Ectodermal cell (in vitro differentiated cells): Measurements from ENCODE around the gene PDK2.

Experiments used
- H3K27ac ChIP-seq: 2 replicates; pipeline ENCODE4 v1.7.0; 2013; ENCODE audit warnings: mild to moderate bottlenecking, low read depth, low read length; ENCODE audit not compliant: insufficient read depth, poor library complexity, severe bottlenecking
- H3K27me3 ChIP-seq: 2 replicates; pipeline ENCODE4 v1.7.0; 2013; ENCODE audit warnings: mild to moderate bottlenecking, low read length; ENCODE audit not compliant: insufficient read depth, control insufficient read depth, poor library complexity, severe bottlenecking
- H3K36me3 ChIP-seq: one replicate; pipeline ENCODE4 v1.7.0; 2013; ENCODE audit warnings: low read length; ENCODE audit not compliant: control insufficient read depth, insufficient read depth
- H3K4me1 ChIP-seq: one replicate; pipeline ENCODE4 v1.7.0; 2013; ENCODE audit warnings: low read length; ENCODE audit not compliant: control insufficient read depth, insufficient read depth
- H3K4me3 ChIP-seq: 2 replicates; pipeline ENCODE4 v1.7.0; 2013; ENCODE audit warnings: low read depth, low read length, control low read depth; ENCODE audit not compliant: insufficient read depth
- H3K9me3 ChIP-seq: 2 replicates; pipeline ENCODE4 v1.7.0; 2013; ENCODE audit warnings: mild to moderate bottlenecking, low read length, moderate library complexity; ENCODE audit not compliant: control insufficient read depth
- WGBS, 2 experiments: methylation state at CpG; one replicate each; pipeline ENCODE4 v1.1.7; 2013; ENCODE audit warnings: missing lambda C conversion rate in 2 of 2; 5-methylcytosine and 5-hydroxymethylcytosine counted together

Gene PDK2

GRCh38 chr17:50065056-50065455 lies 30.1 kb upstream of the PDK2 start:
- Histone ChIP-seq H3K4me3 (no peak overlapping the region), H3K27me3 (no peaks in the 10 kb centered on the region), H3K27ac (no peak overlapping the region), H3K4me1 (no peaks in the 10 kb centered on the region), H3K9me3 (no peaks in the 10 kb centered on the region), H3K36me3 (no peaks in the 10 kb centered on the region)
- WGBS, 2 experiments: 89 to 93% methylated on average over 2 to 3 of the region's 3 CpGs

- Histone ChIP-seq H3K4me1 (no peaks in the 10 kb centered on the region), H3K36me3 (no peaks in the 10 kb centered on the region), H3K9me3 (no peaks in the 10 kb centered on the region), H3K27me3 (no peaks in the 10 kb centered on the region), H3K27ac (no peak overlapping the region), H3K4me3 (no peak overlapping the region)
- 93 to 95% methylated on average over 2 of the region's 2 CpGs for WGBS, 2 experiments
Measured at GRCh38 chr17:50066995-50067394, 28.2 kb upstream of the PDK2 start.

- no peaks in the 10 kb centered on the region for H3K4me1 ChIP-seq
- H3K27ac ChIP-seq: no peak overlapping the region
- no peak overlapping the region for H3K4me3 ChIP-seq
- H3K9me3 ChIP-seq: no peaks in the 10 kb centered on the region
- H3K36me3 ChIP-seq: no peaks in the 10 kb centered on the region
- WGBS, 2 experiments: 92 to 94% methylated on average over 13 of the region's 13 CpGs
- H3K27me3 ChIP-seq: no peaks in the 10 kb centered on the region
Measured at GRCh38 chr17:50067996-50068395, 27.2 kb upstream of the PDK2 start.

- H3K36me3 ChIP-seq: no peaks in the 10 kb centered on the region
Measured at GRCh38 chr17:50070908-50071680, 24.1 kb upstream of the PDK2 start.

GRCh38 chr17:50071692-50072091 lies 23.5 kb upstream of the PDK2 start:
- Histone ChIP-seq H3K9me3 (no peaks in the 10 kb centered on the region), H3K36me3 (no peaks in the 10 kb centered on the region), H3K4me1 (peaks cover 5% of the 10 kb centered on the region), H3K4me3 (no peak overlapping the region), H3K27me3 (peaks cover 11% of the 10 kb centered on the region), H3K27ac (no peak overlapping the region)
- WGBS, 2 experiments: 75 to 78% methylated on average over 6 of the region's 6 CpGs

More at GRCh38 chr17:50070908-50071680, 24.1 kb upstream of the PDK2 start:
- no peaks in the 10 kb centered on the region for H3K4me1 ChIP-seq
- no peak overlapping the region for H3K27ac ChIP-seq
- 96 to 97% methylated on average over 16 of the region's 16 CpGs for WGBS, 2 experiments
- H3K9me3 ChIP-seq: no peaks in the 10 kb centered on the region
- H3K4me3 ChIP-seq: no peak overlapping the region
- peaks cover 6% of the 10 kb centered on the region for H3K27me3 ChIP-seq

- Histone ChIP-seq H3K27me3 (peaks cover 12% of the 10 kb centered on the region), H3K36me3 (no peaks in the 10 kb centered on the region)
- 86 to 93% methylated on average over 3 of the region's 3 CpGs for WGBS, 2 experiments
Measured at GRCh38 chr17:50072130-50072529, 23.0 kb upstream of the PDK2 start.

GRCh38 chr17:50072925-50073324 lies 22.2 kb upstream of the PDK2 start:
- WGBS, 2 experiments: 94 to 96% methylated on average over 1 of the region's 1 CpG
- H3K4me3 ChIP-seq: no peak overlapping the region
- no peak overlapping the region for H3K27ac ChIP-seq
- H3K27me3 ChIP-seq: peaks cover 14% of the 10 kb centered on the region
- H3K4me1 ChIP-seq: peaks cover 5% of the 10 kb centered on the region
- H3K9me3 ChIP-seq: no peaks in the 10 kb centered on the region
- no peaks in the 10 kb centered on the region for H3K36me3 ChIP-seq

More at GRCh38 chr17:50072130-50072529, 23.0 kb upstream of the PDK2 start:
- H3K4me3 ChIP-seq: no peak overlapping the region
- H3K4me1 ChIP-seq: peaks cover 5% of the 10 kb centered on the region
- no peaks in the 10 kb centered on the region for H3K9me3 ChIP-seq
- no peak overlapping the region for H3K27ac ChIP-seq

- Histone ChIP-seq H3K27me3 (peaks cover 14% of the 10 kb centered on the region), H3K4me3 (no peak overlapping the region)
- WGBS, 2 experiments: 88 to 94% methylated on average over 6 of the region's 6 CpGs
Measured at GRCh38 chr17:50074227-50074626, 20.9 kb upstream of the PDK2 start.

GRCh38 chr17:50075446-50076032 lies 19.6 kb upstream of the PDK2 start:
- H3K4me3 ChIP-seq: no peak overlapping the region
- H3K9me3 ChIP-seq: no peaks in the 10 kb centered on the region
- 94 to 95% methylated on average over 16 of the region's 16 CpGs for WGBS, 2 experiments
- no peaks in the 10 kb centered on the region for H3K36me3 ChIP-seq
- H3K4me1 ChIP-seq: peaks cover 5% of the 10 kb centered on the region
- H3K27me3 ChIP-seq: peaks cover 14% of the 10 kb centered on the region
- no peak overlapping the region for H3K27ac ChIP-seq

More at GRCh38 chr17:50074227-50074626, 20.9 kb upstream of the PDK2 start:
- H3K27ac ChIP-seq: no peak overlapping the region
- no peaks in the 10 kb centered on the region for H3K36me3 ChIP-seq
- H3K9me3 ChIP-seq: no peaks in the 10 kb centered on the region
- H3K4me1 ChIP-seq: peaks cover 5% of the 10 kb centered on the region

GRCh38 chr17:50076221-50076590 lies 18.9 kb upstream of the PDK2 start:
- no peaks in the 10 kb centered on the region for H3K36me3 ChIP-seq

More at GRCh38 chr17:50076221-50076590, 18.9 kb upstream of the PDK2 start:
- H3K9me3 ChIP-seq: no peaks in the 10 kb centered on the region
- no peak overlapping the region for H3K4me3 ChIP-seq
- no peak overlapping the region for H3K27ac ChIP-seq
- 88 to 91% methylated on average over 16 of the region's 16 CpGs for WGBS, 2 experiments
- peaks cover 14% of the 10 kb centered on the region for H3K27me3 ChIP-seq
- peaks cover 5% of the 10 kb centered on the region for H3K4me1 ChIP-seq
